Measurements from ENCODE around the gene GLIPR1.

The GLIPR1 gene

GRCh38 chr12:75481013-75481705, 604 bp downstream of the GLIPR1 start:
- TF ChIP-seq CTCF (IDR thresholded peaks at IDR 0.05), result no peak

GRCh38 chr12:75481774-75482173, 1.2 kb downstream of the GLIPR1 start:
- no peak for TF ChIP-seq CTCF (IDR thresholded peaks at IDR 0.05)

- no peak for TF ChIP-seq CTCF (IDR thresholded peaks at IDR 0.05)
Measured at GRCh38 chr12:75482646-75483045, 2.1 kb downstream of the GLIPR1 start.

GRCh38 chr12:75483431-75483830, 2.9 kb downstream of the GLIPR1 start:
- no peak for TF ChIP-seq CTCF (IDR thresholded peaks at IDR 0.05)

- TF ChIP-seq CTCF (IDR thresholded peaks at IDR 0.05), result no peak
Measured at GRCh38 chr12:75487308-75487707, 6.8 kb downstream of the GLIPR1 start.

- TF ChIP-seq CTCF (IDR thresholded peaks at IDR 0.05), result peak; percentile 40; the same call in 1 of the 2 replicates
Measured at GRCh38 chr12:75488553-75488952, 8.0 kb downstream of the GLIPR1 start.

- no peak for TF ChIP-seq CTCF (IDR thresholded peaks at IDR 0.05)
Measured at GRCh38 chr12:75489187-75489586, 8.6 kb downstream of the GLIPR1 start.

Measured in LNCAP (cell line).